Measurements from ENCODE around the gene KLK5. TPM values are rescaled to one million over a fixed set of nuclear protein-coding genes. Genes with fewer than 3 reads are reported as not detected.
"Not testable (repeated sequence)": the region's sequence is repeated elsewhere in the genome, so short reads cannot be mapped to it uniquely, and the experiment has no call there.

Gene KLK5
- total RNA-seq, 1 experiment from 2014 or later = not detected

DNA sequence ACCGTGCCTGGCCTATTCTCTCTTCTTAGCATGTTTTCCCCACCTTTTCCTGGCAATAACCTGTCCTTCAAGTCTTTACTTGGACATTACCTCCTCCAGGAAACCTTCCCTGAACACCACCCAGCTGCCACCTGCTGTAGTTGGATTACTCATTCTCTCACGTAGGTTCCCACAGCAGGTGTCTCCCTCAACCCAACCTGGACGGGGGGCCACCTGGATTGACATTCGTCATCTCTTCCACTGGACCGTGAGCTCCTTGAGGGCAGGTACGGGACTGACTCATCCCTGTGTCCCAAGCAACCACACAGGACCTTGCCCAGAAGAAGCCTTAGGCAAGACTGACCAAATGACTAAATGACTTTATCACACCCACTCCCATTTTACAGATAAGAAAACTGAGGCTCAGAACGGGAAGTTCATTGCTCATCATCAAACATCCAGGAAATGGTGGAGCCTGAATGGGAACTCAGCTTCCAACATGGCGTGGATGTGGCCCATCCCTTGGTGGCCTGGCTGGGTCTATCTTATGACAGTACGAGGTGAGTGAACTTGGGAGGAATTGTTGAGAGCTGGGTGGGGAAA lies 20.0 kb upstream of the KLK5 start:
- H3K4me1 Mint-ChIP-seq (ENCODE audit: low read depth, unreplicated experiment) = peaks cover 7% of the 10 kb centered on the region
- H3K27me3 Mint-ChIP-seq (ENCODE audit: insufficient read depth, unreplicated experiment) = no peaks in the 10 kb centered on the region
- H3K4me3 Mint-ChIP-seq (ENCODE audit: unreplicated experiment) = no peak overlapping the region
- DNase-seq = no peak
- intact Hi-C loops (cut with micrococcal nuclease; ENCODE audit: unreplicated experiment) = no loop called here
- ChIA-PET CTCF (no interaction called here), POLR2A (no interaction called here)
- Histone ChIP-seq H3K36me3 (ENCODE audit: control insufficient read depth, insufficient read depth, low read length) (no peaks in the 10 kb centered on the region), H3K9me3 (no peaks in the 10 kb centered on the region), H3K27me3 (replicated peaks; ENCODE audit: control insufficient read depth, insufficient read depth, low read length) (no peaks in the 10 kb centered on the region), H3K4me1 (peaks cover 23% of the 10 kb centered on the region), H3K4me3 (ENCODE audit: low read depth, low read length) (no peak overlapping the region)
- BruUV-seq (replicated peaks) = no TSS peak
- TF ChIP-seq, protein P1, sequence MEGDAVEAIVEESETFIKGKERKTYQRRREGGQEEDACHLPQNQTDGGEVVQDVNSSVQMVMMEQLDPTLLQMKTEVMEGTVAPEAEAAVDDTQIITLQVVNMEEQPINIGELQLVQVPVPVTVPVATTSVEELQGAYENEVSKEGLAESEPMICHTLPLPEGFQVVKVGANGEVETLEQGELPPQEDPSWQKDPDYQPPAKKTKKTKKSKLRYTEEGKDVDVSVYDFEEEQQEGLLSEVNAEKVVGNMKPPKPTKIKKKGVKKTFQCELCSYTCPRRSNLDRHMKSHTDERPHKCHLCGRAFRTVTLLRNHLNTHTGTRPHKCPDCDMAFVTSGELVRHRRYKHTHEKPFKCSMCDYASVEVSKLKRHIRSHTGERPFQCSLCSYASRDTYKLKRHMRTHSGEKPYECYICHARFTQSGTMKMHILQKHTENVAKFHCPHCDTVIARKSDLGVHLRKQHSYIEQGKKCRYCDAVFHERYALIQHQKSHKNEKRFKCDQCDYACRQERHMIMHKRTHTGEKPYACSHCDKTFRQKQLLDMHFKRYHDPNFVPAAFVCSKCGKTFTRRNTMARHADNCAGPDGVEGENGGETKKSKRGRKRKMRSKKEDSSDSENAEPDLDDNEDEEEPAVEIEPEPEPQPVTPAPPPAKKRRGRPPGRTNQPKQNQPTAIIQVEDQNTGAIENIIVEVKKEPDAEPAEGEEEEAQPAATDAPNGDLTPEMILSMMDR (IDR thresholded peaks at IDR 0.05; ENCODE audit: insufficient read depth in 1 of 2, low read depth in 1 of 2, low read length in 1 of 2, severe bottlenecking in 1 of 2, unreplicated experiment in 1 of 2) = no peak
- H3K27ac Mint-ChIP-seq (ENCODE audit: unreplicated experiment) = no peak overlapping the region
- peaks cover 5% of the 10 kb centered on the region for H3K36me3 Mint-ChIP-seq (ENCODE audit: insufficient read depth, unreplicated experiment)
- no peaks in the 10 kb centered on the region for H3K9me3 Mint-ChIP-seq (ENCODE audit: unreplicated experiment)

DNA sequence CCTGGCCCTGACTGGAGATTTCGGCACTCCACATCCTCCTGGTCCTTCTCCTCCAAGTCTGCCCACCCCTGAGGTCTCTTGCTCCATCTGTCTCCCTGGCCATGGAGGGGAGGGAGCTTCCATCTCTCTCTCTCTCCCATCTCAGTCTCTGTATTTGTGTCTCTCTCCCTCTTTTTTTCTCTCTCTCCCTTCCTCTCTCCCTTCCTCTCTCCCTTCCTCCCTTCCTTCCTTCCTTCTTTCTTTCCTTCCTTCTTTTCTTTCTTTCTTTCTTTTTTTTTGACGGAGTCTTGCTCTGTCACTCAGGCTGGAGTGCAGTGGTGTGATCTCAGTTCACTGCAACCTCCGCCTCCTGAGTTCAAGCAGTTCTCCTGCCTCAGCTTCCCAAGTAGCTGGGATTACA lies 17.0 kb upstream of the KLK5 start:
- H3K9me3 ChIP-seq; POLR2A ChIA-PET; intact Hi-C loops (cut with micrococcal nuclease; ENCODE audit: unreplicated experiment); H3K27me3 ChIP-seq (replicated peaks; ENCODE audit: control insufficient read depth, insufficient read depth, low read length); DNase-seq; H3K4me3 ChIP-seq (ENCODE audit: low read depth, low read length); H3K36me3 Mint-ChIP-seq (ENCODE audit: insufficient read depth, unreplicated experiment); BruUV-seq (replicated peaks); H3K36me3 ChIP-seq (ENCODE audit: control insufficient read depth, insufficient read depth, low read length); H3K4me1 Mint-ChIP-seq (ENCODE audit: low read depth, unreplicated experiment); H3K9me3 Mint-ChIP-seq (ENCODE audit: unreplicated experiment); H3K27ac Mint-ChIP-seq (ENCODE audit: unreplicated experiment); H3K4me3 Mint-ChIP-seq (ENCODE audit: unreplicated experiment); H3K27me3 Mint-ChIP-seq (ENCODE audit: insufficient read depth, unreplicated experiment): not testable (repeated sequence)
- CTCF ChIA-PET = interaction anchor here (0.7 kb wide), 1 partner anchor 291 kb away, joined by 5 read pairs; no protein-coding TSS in a partner anchor
- peaks cover 11% of the 10 kb centered on the region; the same call in 1 of the 2 replicates for H3K4me1 ChIP-seq

DNA sequence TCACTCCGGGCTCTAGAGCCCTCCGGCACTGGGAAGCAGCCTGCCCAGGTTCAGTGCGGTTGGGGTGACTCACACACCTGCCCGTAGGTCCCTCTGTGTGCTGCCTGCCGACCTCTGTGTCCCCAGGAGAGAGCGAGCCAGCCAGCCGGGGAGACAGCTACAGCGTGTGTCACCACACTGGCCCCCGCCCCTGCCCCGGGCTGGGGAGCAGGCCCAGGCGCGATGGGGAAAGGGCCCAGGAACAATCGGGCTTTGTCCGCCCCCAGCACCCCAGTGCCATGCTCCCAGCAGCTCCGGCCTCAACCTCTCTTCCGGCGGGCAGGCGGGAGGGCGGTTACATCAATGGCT lies 16.5 kb upstream of the KLK5 start, which contains the start of gene KLK6:
KLK6 (minus strand) TSS at position 179 of the 348 bp plus-strand sequence. CDS start 1,487 bp downstream, outside the sequence.
- H3K27me3 Mint-ChIP-seq (ENCODE audit: insufficient read depth, unreplicated experiment) = no peaks in the 10 kb centered on the region
- H3K4me1 Mint-ChIP-seq (ENCODE audit: low read depth, unreplicated experiment) = no peaks in the 10 kb centered on the region
- no peak within 1 kb of the TSS for H3K4me3 Mint-ChIP-seq (ENCODE audit: unreplicated experiment)
- no peak for DNase-seq
- intact Hi-C loops (cut with micrococcal nuclease; ENCODE audit: unreplicated experiment) = no loop called here
- CTCF ChIA-PET = no interaction called here
- Histone ChIP-seq H3K4me1 (peaks cover 11% of the 10 kb centered on the region; the same call in 1 of the 2 replicates), H3K4me3 (ENCODE audit: low read depth, low read length) (no peak within 1 kb of the TSS), H3K36me3 (ENCODE audit: control insufficient read depth, insufficient read depth, low read length) (no peaks in the 10 kb centered on the region), H3K9me3 (no peaks in the 10 kb centered on the region), H3K27me3 (replicated peaks; ENCODE audit: control insufficient read depth, insufficient read depth, low read length) (no peaks in the 10 kb centered on the region)
- POLR2A ChIA-PET = no interaction called here
- H3K27ac Mint-ChIP-seq (ENCODE audit: unreplicated experiment) = no peak within 1 kb of the TSS
- TF ChIP-seq, protein P1 (IDR thresholded peaks at IDR 0.05; ENCODE audit: insufficient read depth in 1 of 2, low read depth in 1 of 2, low read length in 1 of 2, severe bottlenecking in 1 of 2, unreplicated experiment in 1 of 2) = no peak
- no peaks in the 10 kb centered on the region for H3K9me3 Mint-ChIP-seq (ENCODE audit: unreplicated experiment)
- H3K36me3 Mint-ChIP-seq (ENCODE audit: insufficient read depth, unreplicated experiment) = peaks cover 5% of the 10 kb centered on the region
- no TSS peak for BruUV-seq (replicated peaks)
